GM18519 (cell line): ENCODE results near the gene TCP1.
"Not testable (repeated sequence)": the region's sequence is repeated elsewhere in the genome, so short reads cannot be mapped to it uniquely, and the experiment has no call there.

ENCODE experiments used
- ATAC-seq: cut with Tn5 transposase; IDR thresholded peaks from one replicate; pipeline ENCODE4 v1.9.1; 2021; ENCODE audit warnings: mild to moderate bottlenecking, moderate library complexity; ENCODE audit not compliant: unreplicated experiment, low FRiP score

Gene TCP1

GRCh38 chr6:159789377-159790148 is at the start of gene TCP1:
Gene TCP1, minus strand, starts transcription at chr6:159789602. Its CDS starts 134 bp downstream, at chr6:159789468.
- ATAC-seq: peak; percentile 63

- no peak for ATAC-seq
Measured at GRCh38 chr6:159838020-159838744, 48.8 kb upstream of the TCP1 start.

GRCh38 chr6:159837511-159837910 is 48.1 kb upstream of the TCP1 start:
- ATAC-seq: no peak

- no peak for ATAC-seq
Measured at GRCh38 chr6:159836718-159837490, 47.5 kb upstream of the TCP1 start.

DNA sequence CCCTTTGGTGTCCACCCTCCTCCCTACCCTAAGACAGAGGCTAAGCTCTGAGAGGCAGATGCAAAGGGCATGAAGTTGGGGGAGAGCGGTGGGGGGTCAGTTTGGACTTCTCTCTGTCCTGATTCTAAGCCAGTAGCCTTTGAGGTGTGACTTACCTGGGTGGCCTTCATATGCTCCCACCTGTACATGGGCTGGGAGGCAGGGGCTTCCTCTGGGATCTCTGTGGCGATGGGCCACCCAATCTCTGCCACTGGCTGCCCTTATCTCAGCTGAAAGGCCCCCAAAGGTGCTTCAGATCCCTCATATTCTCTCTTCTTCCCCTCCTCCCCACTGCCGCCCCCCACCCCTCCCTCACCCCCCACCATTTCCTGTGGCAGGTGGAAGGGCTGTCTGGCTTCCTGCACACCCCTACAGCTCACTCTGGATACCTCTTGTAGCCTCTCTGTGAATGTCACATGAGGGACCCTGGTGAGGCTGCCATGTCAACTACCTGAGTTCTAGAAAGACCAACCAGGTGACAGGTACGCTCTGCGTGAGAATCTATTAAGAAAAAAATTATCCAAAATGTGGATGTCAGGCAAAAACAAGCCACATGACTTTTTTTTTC is 44.7 kb upstream of the TCP1 start:
- ATAC-seq: no peak

DNA sequence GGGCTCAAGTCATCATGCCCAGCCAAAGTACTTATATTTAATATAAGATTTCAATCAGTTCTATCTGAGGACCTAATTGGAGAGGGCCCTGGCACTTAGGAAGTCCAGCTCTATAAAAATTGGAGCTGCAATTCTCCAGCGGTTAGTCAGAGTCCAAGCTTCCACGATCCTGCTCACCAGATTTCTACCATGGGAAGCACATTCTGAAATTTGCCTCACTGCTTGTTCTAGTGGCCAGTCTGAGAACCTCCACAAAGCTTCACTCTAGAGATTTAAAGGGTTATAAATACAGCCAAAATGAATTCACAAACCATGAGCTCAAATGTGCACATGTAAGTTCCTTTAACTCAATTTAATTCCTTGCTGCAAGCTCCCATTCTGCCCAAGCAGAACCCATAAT is 44.2 kb upstream of the TCP1 start:
- ATAC-seq: no peak

- ATAC-seq: no peak
Measured at GRCh38 chr6:159832946-159833345, 43.5 kb upstream of the TCP1 start.

DNA sequence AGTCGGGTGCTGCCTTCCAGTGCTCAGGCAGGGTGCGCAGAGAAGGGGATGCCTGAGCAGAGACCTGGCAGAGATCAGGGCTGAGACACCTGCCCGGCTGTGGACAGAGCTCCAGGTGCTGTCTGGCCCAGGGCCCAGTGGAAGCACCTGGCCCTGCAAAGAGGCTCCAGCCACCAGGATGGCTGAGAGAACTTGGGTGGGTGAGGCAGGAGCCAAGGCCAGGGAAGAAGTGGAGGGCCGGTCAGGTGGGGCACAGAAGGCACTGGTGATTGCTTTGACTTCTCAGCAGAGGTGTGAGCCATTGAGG is 41.9 kb upstream of the TCP1 start:
- no peak for ATAC-seq

- ATAC-seq: no peak
Measured at GRCh38 chr6:159830501-159831372, 41.3 kb upstream of the TCP1 start.

DNA sequence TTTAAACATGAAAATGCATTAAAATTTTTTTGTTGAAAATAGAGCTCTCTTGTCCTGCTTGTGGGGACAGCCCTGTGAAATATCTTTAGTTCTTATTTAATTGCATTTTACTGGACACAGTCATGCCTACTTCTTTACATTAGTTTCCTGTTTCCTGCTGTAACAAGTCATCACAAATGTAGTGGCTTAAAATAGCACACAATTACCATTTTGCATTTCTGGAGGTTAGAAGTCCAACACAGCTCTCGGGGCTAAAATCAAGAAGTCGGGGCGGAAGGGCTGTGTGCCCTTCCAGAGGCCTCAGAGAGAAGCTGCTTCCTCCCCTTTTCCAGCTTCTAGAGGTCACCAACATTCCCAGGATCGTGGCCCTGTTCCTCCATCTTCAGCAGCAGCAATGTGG is 40.1 kb upstream of the TCP1 start:
- no peak for ATAC-seq

- ATAC-seq: no peak
Measured at GRCh38 chr6:159828074-159828473, 38.7 kb upstream of the TCP1 start.

- no peak for ATAC-seq
Measured at GRCh38 chr6:159826968-159827647, 37.7 kb upstream of the TCP1 start.

GRCh38 chr6:159826004-159826403 is 36.6 kb upstream of the TCP1 start:
- ATAC-seq: no peak

- not testable (repeated sequence) for ATAC-seq
Measured at GRCh38 chr6:159824690-159825089, 35.3 kb upstream of the TCP1 start.

GRCh38 chr6:159823953-159824352 is 34.6 kb upstream of the TCP1 start:
- ATAC-seq: no peak

GRCh38 chr6:159821726-159822125 is 32.3 kb upstream of the TCP1 start:
- no peak for ATAC-seq

DNA sequence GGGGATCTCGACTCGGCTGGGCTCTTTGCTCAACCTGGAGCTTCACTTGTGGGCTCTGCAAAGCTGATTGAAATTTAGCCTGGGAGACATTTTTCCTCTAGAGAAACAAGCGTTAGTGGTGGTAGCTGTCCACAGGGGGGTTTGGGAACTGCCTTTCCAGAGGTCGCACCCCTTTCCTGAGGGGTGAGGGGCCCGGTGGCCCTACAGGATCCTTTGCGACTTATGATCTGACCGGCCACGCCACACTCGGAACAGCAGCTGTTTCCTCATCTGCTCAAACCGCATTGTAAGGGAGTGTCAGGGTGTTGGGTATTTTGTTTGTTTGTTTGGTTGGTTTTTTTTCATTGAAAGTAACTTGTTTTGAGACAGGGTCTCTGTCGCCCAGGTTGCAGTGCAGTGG is 31.7 kb upstream of the TCP1 start:
- no peak for ATAC-seq

DNA sequence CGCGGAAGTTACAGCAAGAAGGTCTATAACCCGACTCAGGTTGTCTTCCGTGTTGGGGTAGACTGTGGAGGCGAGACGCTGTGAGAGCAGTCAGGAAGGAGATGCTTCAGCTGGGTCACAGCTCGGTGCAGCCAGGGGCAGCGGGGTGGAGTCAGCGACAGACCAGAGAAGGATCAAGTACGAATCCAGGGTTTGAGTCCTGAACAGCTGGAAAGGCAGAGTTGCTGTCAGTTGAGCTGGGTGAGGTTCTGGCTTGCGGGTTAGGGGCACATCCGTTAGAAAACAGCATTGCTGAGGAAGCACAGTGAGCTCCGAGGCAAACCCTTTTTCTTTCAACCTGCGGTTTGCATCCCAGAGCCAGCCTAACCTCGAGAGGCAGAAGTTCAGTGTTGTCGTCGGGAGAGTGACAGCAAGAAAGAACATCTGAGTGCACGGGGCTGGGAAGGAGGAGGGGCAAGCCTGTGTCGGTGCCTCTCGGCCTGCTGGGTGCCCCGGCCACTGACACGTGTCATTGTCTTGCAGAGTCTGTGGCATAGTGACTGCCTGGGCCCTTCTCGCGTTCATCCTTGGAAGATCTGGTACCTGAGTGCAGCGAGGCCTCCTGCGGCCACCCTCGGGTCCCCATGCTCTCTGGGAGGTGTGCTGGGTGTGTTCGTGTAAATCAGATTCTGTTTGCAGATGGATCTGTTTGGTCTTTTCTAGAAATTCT is 30.7 kb upstream of the TCP1 start:
- ATAC-seq: no peak

DNA sequence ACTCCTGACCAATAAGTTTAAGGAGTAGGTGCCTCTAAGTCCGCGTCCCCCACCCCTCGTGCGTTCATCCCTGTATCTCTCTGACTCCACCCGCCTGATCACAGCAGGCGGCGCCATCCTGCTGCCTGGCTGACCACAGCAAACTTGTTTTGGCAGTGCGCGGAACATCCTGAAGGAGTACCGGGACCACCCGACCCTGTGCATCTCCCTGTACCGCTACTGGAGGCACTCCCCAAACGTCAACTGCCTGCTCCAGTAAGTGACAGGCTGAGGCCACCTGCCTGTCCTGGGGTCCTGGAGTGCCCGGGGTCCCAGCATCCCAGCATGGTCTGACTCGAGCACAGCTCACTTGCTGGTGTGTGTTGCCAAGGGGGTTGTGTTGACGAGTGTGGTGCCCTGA is 29.7 kb upstream of the TCP1 start:
- ATAC-seq: no peak
